Measurements from ENCODE around the gene RAB36. TPM values are rescaled to one million over a fixed set of nuclear protein-coding genes. Genes with fewer than 3 reads are reported as not detected.

The RAB36 gene
- polyA plus RNA-seq, 2 of the 4 experiments (the other 2 are of a cell fraction): 2.5 to 4.0 TPM

- Histone ChIP-seq H3K4me3 (no peak overlapping the region), H3K9me3 (no peaks in the 10 kb centered on the region), H3K4me2 (no peak overlapping the region), H3K27ac (no peak overlapping the region), H3K4me1 (no peaks in the 10 kb centered on the region)
- ChIA-PET CTCF (interaction anchor here (9.6 kb wide), 1 partner anchor 163 kb away, joined by 144 read pairs; no protein-coding TSS in a partner anchor), POLR2A (no interaction called here)
- FAIRE-seq (no peak), ATAC-seq (no peak), DNase-seq (ENCODE audit: low read depth in 1 of 2, low spot score in 1 of 2) (no peak)
- 60% methylated on average over 7 of the region's 9 CpGs for WGBS (ENCODE audit: missing lambda C conversion rate)
- TF ChIP-seq REST (IDR thresholded peaks at IDR 0.05) (no peak), RARB (CRISPR knock-in tag; IDR thresholded peaks at IDR 0.05) (no peak), PBX3 (IDR thresholded peaks at IDR 0.05) (no peak), TFCP2L1 (CRISPR knock-in tag; IDR thresholded peaks at IDR 0.05) (no peak), POLR2A (IDR thresholded peaks at IDR 0.05; ENCODE audit: low read length) (no peak), MAX (IDR thresholded peaks at IDR 0.05) (no peak), RNF2 (IDR thresholded peaks at IDR 0.05; ENCODE audit: borderline replicate concordance, low read depth) (no peak), HES2 (IDR thresholded peaks at IDR 0.05) (no peak), FOXS1 (CRISPR knock-in tag; IDR thresholded peaks at IDR 0.05) (no peak), RFX5 (IDR thresholded peaks at IDR 0.05) (no peak), ESRRA (IDR thresholded peaks at IDR 0.05; ENCODE audit: borderline replicate concordance, low read length) (no peak), SMC3 (IDR thresholded peaks at IDR 0.05) (no peak), CHD2 (IDR thresholded peaks at IDR 0.05; ENCODE audit: low read length, partially characterized antibody) (no peak), PHF8 (IDR thresholded peaks at IDR 0.05; ENCODE audit: borderline replicate concordance, low read depth) (no peak), ZFP36 (IDR thresholded peaks at IDR 0.05; ENCODE audit: borderline replicate concordance, partially characterized antibody) (no peak), FOSB (CRISPR knock-in tag; IDR thresholded peaks at IDR 0.05) (no peak), EHMT2 (IDR thresholded peaks at IDR 0.05; ENCODE audit: low read depth) (no peak), MAZ (IDR thresholded peaks at IDR 0.05; ENCODE audit: borderline replicate concordance, low read depth, low read length) (no peak), HOXA7 (CRISPR knock-in tag; IDR thresholded peaks at IDR 0.05) (no peak)
Observed at GRCh38 chr22:23121424-23121823, 23.9 kb upstream of the RAB36 start.

- TF ChIP-seq EHMT2 (IDR thresholded peaks at IDR 0.05; ENCODE audit: low read depth) (no peak), JUN (IDR thresholded peaks at IDR 0.05) (no peak), ESRRA (IDR thresholded peaks at IDR 0.05; ENCODE audit: borderline replicate concordance, low read length) (no peak), SMC3 (IDR thresholded peaks at IDR 0.05) (no peak), E2F6 (IDR thresholded peaks at IDR 0.05; ENCODE audit: borderline replicate concordance, low read depth) (no peak), MAZ (IDR thresholded peaks at IDR 0.05; ENCODE audit: borderline replicate concordance, low read depth, low read length) (no peak), EHF (CRISPR knock-in tag; IDR thresholded peaks at IDR 0.05) (no peak), HOXB13 (CRISPR knock-in tag; IDR thresholded peaks at IDR 0.05; ENCODE audit: low read depth) (no peak), KDM5A (IDR thresholded peaks at IDR 0.05) (no peak), CHD2 (IDR thresholded peaks at IDR 0.05; ENCODE audit: low read length, partially characterized antibody) (no peak), HOXB5 (CRISPR knock-in tag; IDR thresholded peaks at IDR 0.05) (no peak), HES2 (IDR thresholded peaks at IDR 0.05) (no peak), MAX (IDR thresholded peaks at IDR 0.05) (no peak), CBX8 (IDR thresholded peaks at IDR 0.05) (no peak)
- Histone ChIP-seq H3K4me3 (no peak overlapping the region), H3K4me1 (no peaks in the 10 kb centered on the region), H3K9me3 (no peaks in the 10 kb centered on the region), H3K27ac (no peak overlapping the region), H3K4me2 (no peak overlapping the region)
- ATAC-seq (no peak), FAIRE-seq (no peak), DNase-seq (ENCODE audit: low read depth in 1 of 2, low spot score in 1 of 2) (no peak)
- WGBS (ENCODE audit: missing lambda C conversion rate): 65% methylated on average over 12 of the region's 13 CpGs
- POLR2A ChIA-PET: no interaction called here
- CTCF ChIA-PET: interaction anchor here (0.6 to 9.6 kb wide), 2 partner anchors 123 to 164 kb away, joined by 3 to 144 read pairs; no protein-coding TSS in a partner anchor
Observed at GRCh38 chr22:23122216-23122957, 22.9 kb upstream of the RAB36 start.
